HepG2 (cell line): ENCODE results near the gene TMEM95. TPM values are rescaled to one million over a fixed set of nuclear protein-coding genes. Genes with fewer than 3 reads are reported as not detected.

Experiments
- CCDC6 ChIP-seq: sonication (generic); formaldehyde crosslinking; IDR thresholded peaks from 2 replicates; pipeline ENCODE4 v1.8.1; 2022; ENCODE audit warnings: mild to moderate bottlenecking, missing genetic modification reagents, moderate library complexity
- CEBPZ ChIP-seq: IDR thresholded peaks from 2 replicates; pipeline ENCODE4 v1.6.1; 2012; ENCODE audit warnings: low read length, improper control_type of control experiment
- FOXC1 ChIP-seq: sonication (generic); formaldehyde crosslinking; IDR thresholded peaks from 2 replicates; pipeline ENCODE4 v1.8.0; 2022; ENCODE audit warnings: mild to moderate bottlenecking, missing genetic modification reagents, borderline replicate concordance
- HOXA5 ChIP-seq: sonication (generic); formaldehyde crosslinking; IDR thresholded peaks from 2 replicates; pipeline ENCODE4 v1.4.0; 2020; ENCODE audit warnings: missing genetic modification reagents
- IRF1 ChIP-seq: sonication (generic); formaldehyde crosslinking; IDR thresholded peaks from 2 replicates; pipeline ENCODE4 v1.4.0; 2020; ENCODE audit warnings: low read depth, mild to moderate bottlenecking, missing genetic modification reagents
- NFATC3 ChIP-seq: sonication (generic); formaldehyde crosslinking; IDR thresholded peaks from 2 replicates; pipeline ENCODE4 v1.5.1; 2020; ENCODE audit warnings: mild to moderate bottlenecking, missing genetic modification reagents
- PHF8 ChIP-seq: sonication (generic); formaldehyde crosslinking; IDR thresholded peaks from 2 replicates; pipeline ENCODE4 v1.5.0; 2020; ENCODE audit warnings: missing genetic modification reagents
- POLR2A ChIP-seq, 2 experiments: IDR thresholded peaks; 2 replicates each; pipeline ENCODE4 v1.6.1; 2011; ENCODE audit warnings: low read depth in 2 of 2, low read length in 2 of 2, mild to moderate bottlenecking in 1 of 2, moderate library complexity in 1 of 2; ENCODE audit not compliant: insufficient read depth in 1 of 2
- RFX3 ChIP-seq: IDR thresholded peaks from 2 replicates; pipeline ENCODE4 v1.6.1; 2016; ENCODE audit warnings: missing biosample characterization, missing genetic modification reagents
- RFXAP ChIP-seq: sonication (generic); formaldehyde crosslinking; IDR thresholded peaks from 2 replicates; pipeline ENCODE4 v1.4.0; 2020; ENCODE audit warnings: missing genetic modification reagents, borderline replicate concordance
- SALL2 ChIP-seq: sonication (generic); formaldehyde crosslinking; IDR thresholded peaks from 2 replicates; pipeline ENCODE4 v1.8.1; 2023; ENCODE audit warnings: mild to moderate bottlenecking, missing genetic modification reagents, inconsistent platforms
- SAP130 ChIP-seq: IDR thresholded peaks from 2 replicates; pipeline ENCODE4 v1.6.1; 2016; ENCODE audit warnings: low read depth
- SMARCE1 ChIP-seq: fragments of 450-650 bp; IDR thresholded peaks from 2 replicates; pipeline ENCODE4 v1.6.1; 2017; ENCODE audit warnings: borderline replicate concordance
- SMYD3 ChIP-seq: sonication (generic); formaldehyde crosslinking; IDR thresholded peaks from 2 replicates; pipeline ENCODE4 v1.8.1; 2023; ENCODE audit warnings: mild to moderate bottlenecking, missing genetic modification reagents
- ZBTB1 ChIP-seq: sonication (generic); formaldehyde crosslinking; IDR thresholded peaks from 2 replicates; pipeline ENCODE4 v1.4.0; 2020; ENCODE audit warnings: missing genetic modification reagents, borderline replicate concordance
- ZBTB2 ChIP-seq: sonication (generic); formaldehyde crosslinking; IDR thresholded peaks from 2 replicates; pipeline ENCODE4 v1.8.0; 2022; ENCODE audit warnings: low read depth, missing genetic modification reagents
- ZBTB39 ChIP-seq: sonication (generic); formaldehyde crosslinking; IDR thresholded peaks from 2 replicates; pipeline ENCODE4 v1.5.0; 2020; ENCODE audit warnings: missing genetic modification reagents
- ZNF235 ChIP-seq: sonication (generic); formaldehyde crosslinking; IDR thresholded peaks from 2 replicates; pipeline ENCODE4 v1.8.1; 2023; ENCODE audit warnings: mild to moderate bottlenecking, missing genetic modification reagents, borderline replicate concordance
- ZNF263 ChIP-seq: sonication (generic); formaldehyde crosslinking; IDR thresholded peaks from 2 replicates; pipeline ENCODE4 v1.4.0; 2020; ENCODE audit warnings: missing genetic modification reagents
- ZNF740 ChIP-seq: sonication (generic); formaldehyde crosslinking; IDR thresholded peaks from 2 replicates; pipeline ENCODE4 v1.4.0; 2020; ENCODE audit warnings: missing genetic modification reagents
- ZNF777 ChIP-seq: sonication (generic); formaldehyde crosslinking; IDR thresholded peaks from 2 replicates; pipeline ENCODE4 v1.4.0; 2020; ENCODE audit warnings: missing genetic modification reagents
- ZNF790 ChIP-seq: sonication (generic); formaldehyde crosslinking; IDR thresholded peaks from 2 replicates; pipeline ENCODE4 v1.8.0; 2022; ENCODE audit warnings: missing genetic modification reagents, mild to moderate bottlenecking, borderline replicate concordance
- polyA plus RNA-seq, 8 experiments: library from polyadenylated mRNA; depleted of rRNA in 3 of 8; stranded (reverse) in 7 of 8; unstranded in 1 of 8; fragments of >200 nt; fragmentation: Illumina TruSeq in 4 of 8; extraction: Trizol in 4 of 8; gene quantifications; 2 replicates each; pipeline versions ENCODE4 v1.2.1 to v1.2.3, GENCODE V29; 2011 to 2016; ENCODE audit warnings: low read depth in 4 of 8, missing spikeins in 1 of 8, mixed read lengths in 1 of 8; ENCODE audit not compliant: insufficient read depth in 1 of 8
- total RNA-seq, 5 experiments: library from RNA; depleted of rRNA; stranded (reverse); fragments of >200 nt; fragmentation: Illumina TruSeq; extraction: Trizol; gene quantifications; 2 replicates each; pipeline ENCODE4 v1.2.3, GENCODE V29; 2016; ENCODE audit warnings: low read depth in 1 of 5

TMEM95 gene
- total and polyA plus RNA-seq, 2 of the 13 experiments (the other 11 are each of a cell fraction or from before 2014, with no cell fraction given) = not detected

GRCh38 chr17:7351665-7352502 lies 3.1 kb upstream of the TMEM95 start, which contains the start of gene KCTD11 (continued):
- no peak for TF ChIP-seq SMARCE1
- 0 out of 2 replicates have a peak, but pooled peaks have one; percentile 2 for TF ChIP-seq CCDC6 (CRISPR knock-in tag)
- TF ChIP-seq FOXC1 (CRISPR knock-in tag) = peak; percentile 80; the same call in 1 of the 2 replicates
- TF ChIP-seq ZNF235 (CRISPR knock-in tag) = peak; percentile 81; the same call in 1 of the 2 replicates
- TF ChIP-seq ZNF263 = peak; percentile 51; the same call in 1 of the 2 replicates
- peak; percentile 75 for TF ChIP-seq SAP130 (CRISPR knock-in tag)
- TF ChIP-seq CEBPZ = no peak
- TF ChIP-seq HOXA5 = peak; percentile 77
- TF ChIP-seq SALL2 = peak; percentile 74; the same call in 1 of the 2 replicates
- peak; percentile 86; the same call in 1 of the 2 replicates for TF ChIP-seq ZBTB2 (CRISPR knock-in tag)
- peak; percentile 81 for TF ChIP-seq ZNF777
- TF ChIP-seq RFXAP = 0 out of 2 replicates have a peak, but pooled peaks have one; percentile 32
- no peak for TF ChIP-seq ZBTB1 (CRISPR knock-in tag)
- no peak for TF ChIP-seq SMYD3
- no peak for TF ChIP-seq ZNF740 (CRISPR knock-in tag)
- TF ChIP-seq PHF8 = peak; percentile 68
- no peak for TF ChIP-seq RFX3
- TF ChIP-seq IRF1 = no peak
- TF ChIP-seq ZNF790 (CRISPR knock-in tag) = peak; percentile 59; the same call in 1 of the 2 replicates
- TF ChIP-seq NFATC3 = no peak
- peak in 1 of 2 experiments; percentile 84; a peak in 3 of 4 replicates for TF ChIP-seq POLR2A (IDR thresholded peaks at IDR 0.05; ENCODE audit: insufficient read depth in 1 of 2, low read depth in 2 of 2, low read length in 2 of 2)
- TF ChIP-seq ZBTB39 = 0 out of 2 replicates have a peak, but pooled peaks have one; percentile 55
